ENCODE data around the gene EOLA1.
"Not testable (repeated sequence)": the region's sequence is repeated elsewhere in the genome, so short reads cannot be mapped to it uniquely, and the experiment has no call there.

EOLA1 gene

DNA sequence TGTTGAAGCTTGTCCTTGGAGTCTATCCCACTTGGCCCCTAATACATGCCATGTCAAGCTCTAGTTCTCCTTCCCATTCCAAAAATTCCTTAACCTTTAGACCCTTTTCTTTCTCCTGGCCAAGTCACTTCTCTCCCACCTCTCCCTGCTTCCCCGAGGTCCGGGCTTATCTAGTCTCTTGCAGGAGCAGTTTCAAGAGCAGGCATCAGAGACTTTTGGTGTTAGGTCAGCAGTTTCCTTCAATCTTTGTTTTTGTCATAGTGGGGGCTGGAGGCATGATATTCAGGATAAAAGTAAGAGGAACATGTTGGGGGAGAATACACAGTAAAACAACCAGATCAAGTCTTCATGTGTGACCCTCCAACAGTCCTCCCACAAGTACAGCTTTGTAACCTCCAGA, 24.2 kb upstream of the EOLA1 start:
- DNase-seq (ENCODE audit: extremely low read depth, low read depth) = no peak
- TF ChIP-seq, protein P1, sequence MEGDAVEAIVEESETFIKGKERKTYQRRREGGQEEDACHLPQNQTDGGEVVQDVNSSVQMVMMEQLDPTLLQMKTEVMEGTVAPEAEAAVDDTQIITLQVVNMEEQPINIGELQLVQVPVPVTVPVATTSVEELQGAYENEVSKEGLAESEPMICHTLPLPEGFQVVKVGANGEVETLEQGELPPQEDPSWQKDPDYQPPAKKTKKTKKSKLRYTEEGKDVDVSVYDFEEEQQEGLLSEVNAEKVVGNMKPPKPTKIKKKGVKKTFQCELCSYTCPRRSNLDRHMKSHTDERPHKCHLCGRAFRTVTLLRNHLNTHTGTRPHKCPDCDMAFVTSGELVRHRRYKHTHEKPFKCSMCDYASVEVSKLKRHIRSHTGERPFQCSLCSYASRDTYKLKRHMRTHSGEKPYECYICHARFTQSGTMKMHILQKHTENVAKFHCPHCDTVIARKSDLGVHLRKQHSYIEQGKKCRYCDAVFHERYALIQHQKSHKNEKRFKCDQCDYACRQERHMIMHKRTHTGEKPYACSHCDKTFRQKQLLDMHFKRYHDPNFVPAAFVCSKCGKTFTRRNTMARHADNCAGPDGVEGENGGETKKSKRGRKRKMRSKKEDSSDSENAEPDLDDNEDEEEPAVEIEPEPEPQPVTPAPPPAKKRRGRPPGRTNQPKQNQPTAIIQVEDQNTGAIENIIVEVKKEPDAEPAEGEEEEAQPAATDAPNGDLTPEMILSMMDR (IDR thresholded peaks at IDR 0.05; ENCODE audit: low read depth, low read length) = no peak

DNA sequence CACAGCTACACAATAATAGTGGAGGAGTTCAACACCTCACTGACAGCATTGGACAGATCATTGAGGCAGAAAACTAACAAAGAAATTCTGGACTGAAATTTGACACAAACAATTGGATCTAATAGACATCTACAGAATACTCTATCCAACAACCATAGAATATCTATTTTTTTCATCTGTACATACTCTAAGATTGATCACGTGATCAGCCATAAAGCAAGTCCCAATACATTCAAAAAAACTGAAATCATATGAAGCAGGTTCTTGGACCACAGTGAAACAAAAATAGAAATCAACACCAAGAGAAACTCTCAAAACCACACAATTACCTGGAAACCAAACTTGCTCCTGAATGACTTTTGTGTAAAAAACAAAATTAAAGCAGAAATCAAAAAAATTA, 23.5 kb upstream of the EOLA1 start:
- TF ChIP-seq, protein P1 (IDR thresholded peaks at IDR 0.05; ENCODE audit: low read depth, low read length) = no peak
- no peak for DNase-seq (ENCODE audit: extremely low read depth, low read depth)

DNA sequence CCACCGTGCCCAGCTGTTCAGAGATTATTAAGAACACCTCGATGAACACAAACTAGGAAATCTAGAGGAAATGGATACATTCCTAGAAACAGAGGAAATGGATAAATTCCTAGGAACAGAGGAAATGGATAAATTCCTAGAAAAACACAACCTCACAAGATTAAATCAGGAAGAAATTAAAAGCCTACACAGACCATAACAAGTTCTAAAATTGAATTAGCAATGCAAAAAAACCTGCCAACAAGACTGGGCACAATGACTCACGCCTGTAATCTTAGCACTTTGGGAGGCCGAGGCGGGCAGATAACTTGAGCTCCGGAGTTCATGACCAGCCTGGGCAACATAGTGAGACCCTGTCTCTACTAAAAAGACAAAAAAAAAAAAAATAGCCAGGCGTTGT, 22.6 kb upstream of the EOLA1 start:
- DNase-seq (ENCODE audit: extremely low read depth, low read depth) = no peak
- TF ChIP-seq, protein P1 (IDR thresholded peaks at IDR 0.05; ENCODE audit: low read depth, low read length) = no peak

DNA sequence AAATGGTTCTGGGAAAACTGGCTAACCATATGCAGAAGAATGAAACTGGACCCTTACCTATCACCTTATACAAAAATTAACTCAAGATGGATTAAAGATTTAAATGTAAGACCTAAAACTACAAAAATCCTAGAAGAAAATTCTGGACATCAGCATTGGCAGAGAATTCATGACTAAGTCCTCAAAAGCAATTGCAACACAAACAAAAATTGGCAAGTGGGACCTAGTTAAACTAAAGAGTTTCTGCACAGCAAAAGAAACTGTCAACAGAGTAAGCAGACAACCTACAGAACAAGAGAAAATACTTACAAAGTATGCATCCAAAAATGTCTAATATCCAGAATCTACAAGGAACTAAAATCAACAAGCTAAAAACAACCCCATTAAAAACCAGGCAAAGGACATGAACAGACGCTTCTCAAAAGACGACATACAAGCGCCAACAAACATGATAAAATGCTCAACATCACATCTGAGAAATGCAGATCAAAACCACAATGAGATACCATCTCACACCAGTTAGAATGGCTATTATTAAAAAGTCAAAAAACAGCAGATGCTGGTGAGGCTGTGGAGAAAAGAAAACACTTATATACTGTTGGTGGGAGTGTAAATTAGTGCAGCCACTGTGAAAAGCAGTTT, 20.1 kb upstream of the EOLA1 start:
- DNase-seq (ENCODE audit: extremely low read depth, low read depth) = not testable (repeated sequence)

DNA sequence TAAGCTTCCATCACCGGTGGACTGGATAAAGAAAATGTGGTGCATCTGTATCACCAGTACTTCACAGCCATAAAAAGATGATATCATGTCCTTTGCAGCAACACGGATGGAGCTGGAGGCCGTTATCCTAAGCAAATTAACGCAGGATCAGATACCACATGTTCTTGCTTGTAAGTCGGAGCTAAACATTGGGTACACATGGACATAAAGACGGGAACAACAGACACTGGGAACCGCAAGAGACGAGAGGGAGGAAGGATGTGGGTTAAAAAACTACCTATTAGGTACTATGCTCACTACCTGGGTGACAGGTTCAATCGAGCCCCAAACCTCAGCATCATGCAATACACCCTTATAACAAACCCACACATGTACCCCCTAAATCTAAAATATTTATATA, 19.4 kb upstream of the EOLA1 start:
- DNase-seq (ENCODE audit: extremely low read depth, low read depth) = no peak
- TF ChIP-seq, protein P1 (IDR thresholded peaks at IDR 0.05; ENCODE audit: low read depth, low read length) = no peak

DNA sequence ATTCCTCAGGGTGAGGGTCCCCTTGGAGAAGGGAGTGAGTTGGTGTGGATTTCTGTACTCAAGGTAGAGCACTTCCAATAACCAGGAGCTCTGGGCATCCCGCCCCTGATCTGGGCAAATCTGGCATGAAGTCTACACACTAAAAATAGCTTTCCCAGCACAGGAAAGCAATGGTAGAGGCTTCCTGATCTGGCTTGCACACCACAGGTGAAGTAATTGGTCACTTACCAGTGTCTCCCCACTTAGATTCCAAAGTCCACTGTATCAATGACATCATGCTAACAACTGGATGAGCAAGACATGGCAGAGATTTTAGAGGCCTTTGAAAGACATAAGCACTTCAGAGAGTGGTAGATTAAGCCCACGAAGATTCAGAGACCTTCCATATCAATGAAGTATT, 17.9 kb upstream of the EOLA1 start:
- DNase-seq (ENCODE audit: extremely low read depth, low read depth) = no peak
- TF ChIP-seq, protein P1 (IDR thresholded peaks at IDR 0.05; ENCODE audit: low read depth, low read length) = no peak

DNA sequence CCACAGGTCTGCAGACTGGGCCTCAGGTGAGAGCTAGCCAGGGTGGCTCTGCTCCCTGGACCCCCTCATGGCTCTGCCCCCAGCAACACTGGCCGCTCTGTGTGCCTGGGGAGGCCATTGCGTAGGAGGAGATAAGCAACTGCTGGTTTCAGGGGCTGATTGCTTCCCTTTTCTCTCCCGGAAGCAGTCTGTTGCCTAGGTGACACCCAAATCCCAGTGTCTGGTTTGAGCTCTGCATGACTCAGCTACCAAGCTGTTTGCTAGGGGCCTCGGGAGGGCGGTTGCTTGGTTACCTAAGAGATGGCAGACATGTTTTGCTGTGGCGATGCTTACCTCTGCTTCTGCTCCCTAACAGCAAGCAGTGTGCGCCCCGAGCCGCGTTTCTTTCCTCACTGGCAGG, 15.4 kb upstream of the EOLA1 start:
- not testable (repeated sequence) for DNase-seq (ENCODE audit: extremely low read depth, low read depth)

DNA sequence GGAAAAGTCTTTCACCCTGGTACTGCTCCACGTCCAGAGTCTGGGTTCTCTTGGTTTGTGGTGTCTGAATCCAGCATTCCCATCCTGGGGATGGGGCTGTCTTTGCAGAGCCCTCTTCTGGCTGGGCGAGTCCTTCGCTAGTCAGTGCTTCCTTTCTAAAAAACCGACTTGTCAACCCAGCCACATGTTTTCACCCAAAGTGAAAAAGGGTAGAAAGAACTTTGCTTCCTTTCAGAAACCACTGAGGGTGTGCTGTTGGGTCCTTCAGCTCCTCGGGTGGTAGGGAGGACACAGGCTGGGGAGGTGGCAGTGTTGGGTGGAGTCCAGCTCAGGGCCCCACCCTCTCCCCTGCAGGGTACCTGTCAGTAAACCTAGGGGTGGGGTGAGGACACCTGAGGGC, 14.9 kb upstream of the EOLA1 start:
- not testable (repeated sequence) for DNase-seq (ENCODE audit: extremely low read depth, low read depth)

DNA sequence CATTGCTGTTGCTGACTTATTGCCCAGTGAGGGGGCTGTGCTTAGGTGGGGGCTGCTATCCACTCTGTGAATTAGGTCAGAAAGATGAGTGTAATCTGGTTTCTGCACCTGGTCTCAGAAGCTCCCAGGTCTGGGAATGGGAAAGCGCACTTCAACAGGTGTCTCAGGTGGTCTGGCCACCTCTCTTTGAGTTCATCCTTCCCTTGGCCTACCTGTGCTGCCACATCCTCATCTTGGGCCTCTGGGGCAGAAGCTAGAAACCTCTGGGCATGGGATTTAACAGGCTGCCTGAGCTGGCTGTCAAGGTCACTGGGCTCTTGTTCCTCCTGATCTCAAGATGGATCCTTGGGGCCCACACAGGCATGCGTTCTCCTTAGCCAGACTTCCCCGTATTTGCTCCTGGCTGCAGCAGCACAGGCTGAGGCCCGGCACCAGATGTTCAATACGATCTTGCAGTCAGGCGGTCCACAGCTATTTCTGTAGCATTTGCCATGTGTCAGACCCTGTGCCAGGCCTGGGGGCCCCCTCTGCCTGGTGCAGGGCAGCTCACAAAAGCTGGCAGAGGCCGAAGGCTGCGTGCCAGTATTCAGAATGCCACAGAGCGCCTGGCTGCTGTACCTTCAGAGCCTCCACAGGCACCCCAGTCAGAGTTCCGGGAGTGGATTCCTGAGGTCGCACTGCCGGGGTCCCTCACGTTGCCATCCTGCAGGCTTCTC, 14.3 kb upstream of the EOLA1 start:
- not testable (repeated sequence) for DNase-seq (ENCODE audit: extremely low read depth, low read depth)
